AG04450 (cell line): ENCODE measurements around the gene CFAP161. TPM values are rescaled to one million over a fixed set of nuclear protein-coding genes. Genes with fewer than 3 reads are reported as not detected.

Experiments used
- CTCF ChIA-PET: fragments of 300-600, 350-600 bp; formaldehyde crosslinking; extraction: SDS; loops from one replicate; lab custom pipeline; 2022; ENCODE audit warnings: antibody characterized with exemption, inconsistent platforms; lab: Charles Lee
- POLR2A ChIA-PET: fragments of 350-600 bp; formaldehyde crosslinking; extraction: SDS; loops from one replicate; lab custom pipeline; 2021; ENCODE audit warnings: antibody characterized with exemption, inconsistent platforms; lab: Yijun Ruan, JAX
- DNase-seq: peaks from one replicate; pipeline ENCODE4 v3.0.0-alpha.2; 2011; ENCODE audit warnings: low read depth, low spot score
- H3K27ac ChIP-seq: one replicate; pipeline ENCODE4 v1.5.1; 2012; ENCODE audit warnings: low read depth, low read length, control low read depth
- H3K27me3 ChIP-seq: one replicate; pipeline ENCODE4 v1.6.0; 2012; ENCODE audit warnings: low read length; ENCODE audit not compliant: control insufficient read depth, insufficient read depth
- H3K4me3 ChIP-seq: 2 replicates; pipeline ENCODE4 v1.5.1; 2011; ENCODE audit warnings: mild to moderate bottlenecking, low read depth, low read length, control low read depth
- H3K9me3 ChIP-seq: 2 replicates; pipeline ENCODE4 v1.5.1; 2012; ENCODE audit warnings: low read length; ENCODE audit not compliant: control insufficient read depth, insufficient read depth
- polyA plus RNA-seq: library from polyadenylated mRNA; depleted of rRNA; stranded (reverse); fragments of >200 nt; gene quantifications from 2 replicates; pipeline ENCODE4 v1.2.3, GENCODE V29; 2011
- TF ChIP-seq, protein P1 (sequence below): IDR thresholded peaks from 2 replicates; pipeline ENCODE4 v1.5.1; 2011; ENCODE audit warnings: low read depth, low read length, control low read depth, inconsistent platforms

Gene CFAP161
- polyA plus RNA-seq, 1 experiment: not detected

DNA sequence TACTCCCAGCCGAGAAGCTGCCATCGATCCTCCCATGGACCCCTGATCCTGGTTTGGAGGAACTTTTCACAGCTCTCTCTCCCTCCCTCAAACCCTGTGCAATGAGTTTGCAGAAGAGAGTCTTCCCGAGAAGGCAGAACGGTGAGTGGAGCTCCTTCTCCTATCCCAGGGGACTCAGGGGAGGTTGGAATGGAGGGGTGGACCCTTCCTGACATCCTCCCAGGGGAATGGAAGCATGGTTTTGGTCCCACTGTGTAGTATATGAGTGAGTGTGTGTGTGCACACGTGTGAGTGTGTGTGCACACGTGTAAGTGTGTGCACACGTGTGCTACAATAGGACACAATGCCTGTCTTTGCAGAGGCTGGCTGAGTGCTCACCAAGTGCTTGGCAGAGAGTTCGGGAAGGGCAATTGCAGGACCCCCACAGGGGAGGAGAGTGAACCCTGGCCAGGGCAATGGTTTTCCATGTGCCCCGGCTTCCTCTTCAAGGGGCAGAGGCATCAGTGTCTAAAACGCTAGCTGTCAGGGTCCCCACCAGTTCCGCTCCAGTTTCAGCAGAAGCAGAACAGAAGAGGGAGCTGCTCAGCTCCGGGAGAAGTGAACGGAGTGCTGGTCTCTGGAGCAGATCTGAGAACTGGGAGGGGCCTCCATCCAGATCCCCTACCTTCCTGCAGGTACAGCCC, 48.8 kb downstream of the CFAP161 start:
- no peak for DNase-seq
- ChIA-PET POLR2A (interaction anchor here (1.0 to 2.5 kb wide), 4 partner anchors 17 to 27 kb away, joined by 3 to 9 read pairs (median 4); no protein-coding TSS in a partner anchor), CTCF (interaction anchor here (0.6 to 5.4 kb wide), 9 partner anchors 9 to 83 kb away, joined by 3 to 38 read pairs (median 4); no protein-coding TSS in a partner anchor)
- TF ChIP-seq, protein P1, sequence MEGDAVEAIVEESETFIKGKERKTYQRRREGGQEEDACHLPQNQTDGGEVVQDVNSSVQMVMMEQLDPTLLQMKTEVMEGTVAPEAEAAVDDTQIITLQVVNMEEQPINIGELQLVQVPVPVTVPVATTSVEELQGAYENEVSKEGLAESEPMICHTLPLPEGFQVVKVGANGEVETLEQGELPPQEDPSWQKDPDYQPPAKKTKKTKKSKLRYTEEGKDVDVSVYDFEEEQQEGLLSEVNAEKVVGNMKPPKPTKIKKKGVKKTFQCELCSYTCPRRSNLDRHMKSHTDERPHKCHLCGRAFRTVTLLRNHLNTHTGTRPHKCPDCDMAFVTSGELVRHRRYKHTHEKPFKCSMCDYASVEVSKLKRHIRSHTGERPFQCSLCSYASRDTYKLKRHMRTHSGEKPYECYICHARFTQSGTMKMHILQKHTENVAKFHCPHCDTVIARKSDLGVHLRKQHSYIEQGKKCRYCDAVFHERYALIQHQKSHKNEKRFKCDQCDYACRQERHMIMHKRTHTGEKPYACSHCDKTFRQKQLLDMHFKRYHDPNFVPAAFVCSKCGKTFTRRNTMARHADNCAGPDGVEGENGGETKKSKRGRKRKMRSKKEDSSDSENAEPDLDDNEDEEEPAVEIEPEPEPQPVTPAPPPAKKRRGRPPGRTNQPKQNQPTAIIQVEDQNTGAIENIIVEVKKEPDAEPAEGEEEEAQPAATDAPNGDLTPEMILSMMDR: peak; percentile 42
- no peaks in the 10 kb centered on the region for H3K9me3 ChIP-seq
- peak overlapping the region; percentile 63 for H3K4me3 ChIP-seq
- H3K27me3 ChIP-seq: peaks cover 2% of the 10 kb centered on the region
- H3K27ac ChIP-seq: peak overlapping the region; percentile 68

DNA sequence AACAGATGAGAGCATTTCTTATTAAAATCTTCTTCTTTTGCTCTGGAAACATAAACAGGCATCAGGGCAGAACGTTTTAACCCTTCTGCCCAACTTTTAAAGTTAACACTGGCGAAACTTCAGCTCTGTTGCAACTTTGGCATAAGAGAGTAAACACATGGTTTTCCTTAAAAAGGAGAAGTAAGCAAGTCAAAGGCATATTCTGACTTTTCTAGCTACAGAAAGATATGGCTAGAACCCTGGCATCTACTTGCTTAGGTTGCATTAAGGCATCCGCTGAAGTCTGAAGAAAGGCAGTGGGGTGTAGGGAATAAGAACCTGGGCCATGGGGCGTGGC, 49.3 kb downstream of the CFAP161 start:
- TF ChIP-seq, protein P1: no peak
- peak overlapping the region; percentile 63 for H3K4me3 ChIP-seq

DNA sequence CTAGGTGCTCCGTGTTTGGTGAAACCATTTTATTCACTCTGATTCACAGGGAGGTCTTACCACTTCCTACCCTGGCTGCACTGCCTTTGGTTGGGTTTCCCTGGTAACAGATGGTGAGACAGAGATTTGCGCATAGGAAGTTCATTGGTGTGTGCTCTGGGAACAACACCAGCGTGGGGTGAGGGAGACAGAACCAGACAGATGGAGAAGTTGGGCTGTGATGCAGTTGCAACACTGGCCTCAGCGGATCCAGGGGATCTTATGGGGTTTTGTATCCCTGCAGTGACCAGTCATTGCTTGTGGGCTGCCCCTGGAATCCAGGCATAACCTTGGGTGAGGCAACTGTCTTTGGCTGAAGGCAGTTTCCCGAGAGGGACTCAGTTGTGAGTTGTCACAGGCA, 50.1 kb downstream of the CFAP161 start:
- Histone ChIP-seq H3K27ac (peak overlapping the region; percentile 31), H3K9me3 (no peaks in the 10 kb centered on the region)

More for the DNA sequence above, 49.3 kb downstream of the CFAP161 start:
- Histone ChIP-seq H3K9me3 (no peaks in the 10 kb centered on the region), H3K27me3 (peaks cover 2% of the 10 kb centered on the region), H3K27ac (no peak overlapping the region)
- no peak for DNase-seq
- ChIA-PET POLR2A (interaction anchor here (1.0 to 2.5 kb wide), 3 partner anchors 18 to 28 kb away, joined by 3 to 9 read pairs (median 4); no protein-coding TSS in a partner anchor), CTCF (interaction anchor here (0.7 to 5.4 kb wide), 6 partner anchors 10 to 83 kb away, joined by 3 to 38 read pairs (median 4); no protein-coding TSS in a partner anchor)

DNA sequence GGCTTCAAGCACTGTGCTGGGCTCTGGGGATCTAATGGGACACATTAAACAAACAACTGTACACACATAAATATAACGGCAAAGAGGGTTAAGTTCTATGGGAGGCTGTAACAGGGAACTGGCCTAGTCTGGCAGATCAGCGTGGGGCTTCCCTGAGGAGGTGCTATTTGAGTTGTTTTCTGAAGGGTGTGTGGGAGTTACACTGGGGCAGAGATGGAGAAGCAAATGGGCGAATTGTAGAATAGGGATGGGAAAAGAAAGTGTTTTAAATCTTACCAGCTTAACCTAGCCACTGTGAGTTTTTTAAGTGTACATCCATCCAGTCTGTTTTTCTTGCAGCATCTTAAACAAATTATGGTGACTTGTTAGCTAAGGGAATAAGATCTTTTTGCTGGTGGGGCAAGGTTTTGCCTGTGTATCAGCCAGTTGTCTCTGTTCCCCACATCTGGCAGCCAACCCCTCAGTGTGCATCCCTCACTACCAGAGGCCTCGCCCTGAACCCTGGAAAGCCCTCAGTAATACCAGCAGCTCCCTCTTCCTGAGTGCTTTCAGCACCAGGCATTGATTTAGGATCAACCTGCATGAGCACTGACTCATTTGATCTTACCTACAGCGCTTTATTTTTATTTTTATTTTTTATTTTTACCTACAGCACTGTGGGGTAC, 51.7 kb downstream of the CFAP161 start:
- ChIA-PET CTCF (interaction anchor here (1.3 kb wide), 2 partner anchors 30 to 81 kb away, joined by 4 to 8 read pairs; no protein-coding TSS in a partner anchor), POLR2A (interaction anchor here (0.6 to 1.0 kb wide), 3 partner anchors 8 to 80 kb away, joined by 3 to 4 read pairs (median 4); no protein-coding TSS in a partner anchor)
- Histone ChIP-seq H3K4me3 (no peak overlapping the region), H3K27ac (peak overlapping the region; percentile 2), H3K9me3 (no peaks in the 10 kb centered on the region), H3K27me3 (no peaks in the 10 kb centered on the region)
- TF ChIP-seq, protein P1: no peak
- DNase-seq: no peak

More for the DNA sequence above, 50.1 kb downstream of the CFAP161 start:
- CTCF ChIA-PET: interaction anchor here (2.1 to 5.4 kb wide), 2 partner anchors 28 to 82 kb away, joined by 9 to 38 read pairs; no protein-coding TSS in a partner anchor
- Histone ChIP-seq H3K4me3 (no peak overlapping the region), H3K27me3 (peaks cover 2% of the 10 kb centered on the region)
- POLR2A ChIA-PET: no interaction called here
- DNase-seq: no peak
- TF ChIP-seq, protein P1: no peak
